WTC11 (cell line): ENCODE results near the gene PRB4.

Source experiments
- CREB1 ChIP-seq: sonication (generic); formaldehyde crosslinking; IDR thresholded peaks from 2 replicates; pipeline ENCODE4 v1.8.0; 2023; ENCODE audit warnings: mild to moderate bottlenecking, missing genetic modification reagents
- ELF4 ChIP-seq: sonication (generic); formaldehyde crosslinking; IDR thresholded peaks from 2 replicates; pipeline ENCODE4 v1.8.1; 2022; ENCODE audit warnings: low read depth, mild to moderate bottlenecking, moderate library complexity, missing genetic modification reagents
- JUN ChIP-seq: sonication (generic); formaldehyde crosslinking; IDR thresholded peaks from 2 replicates; pipeline ENCODE4 v1.8.0; 2023; ENCODE audit warnings: mild to moderate bottlenecking, missing genetic modification reagents
- ZNF423 ChIP-seq: fragments of 250-450 bp; sonication (Bioruptor Pico); IDR thresholded peaks from 2 replicates; pipeline ENCODE4 v2.1.2; 2022; ENCODE audit warnings: mild to moderate bottlenecking, moderate library complexity
- TF ChIP-seq, protein P1 (sequence below): fragments of 200-600 bp; IDR thresholded peaks from 2 replicates; pipeline ENCODE4 v1.8.0; 2022; ENCODE audit warnings: antibody characterized with exemption
- TF ChIP-seq, protein P2 (sequence below): sonication (generic); formaldehyde crosslinking; IDR thresholded peaks from 2 replicates; pipeline ENCODE4 v1.8.1; 2023; ENCODE audit warnings: mild to moderate bottlenecking, missing genetic modification reagents, moderate library complexity

GRCh38 chr12:11344500-11344899 lies 34.3 kb upstream of the PRB4 start:
- TF ChIP-seq, protein P1, sequence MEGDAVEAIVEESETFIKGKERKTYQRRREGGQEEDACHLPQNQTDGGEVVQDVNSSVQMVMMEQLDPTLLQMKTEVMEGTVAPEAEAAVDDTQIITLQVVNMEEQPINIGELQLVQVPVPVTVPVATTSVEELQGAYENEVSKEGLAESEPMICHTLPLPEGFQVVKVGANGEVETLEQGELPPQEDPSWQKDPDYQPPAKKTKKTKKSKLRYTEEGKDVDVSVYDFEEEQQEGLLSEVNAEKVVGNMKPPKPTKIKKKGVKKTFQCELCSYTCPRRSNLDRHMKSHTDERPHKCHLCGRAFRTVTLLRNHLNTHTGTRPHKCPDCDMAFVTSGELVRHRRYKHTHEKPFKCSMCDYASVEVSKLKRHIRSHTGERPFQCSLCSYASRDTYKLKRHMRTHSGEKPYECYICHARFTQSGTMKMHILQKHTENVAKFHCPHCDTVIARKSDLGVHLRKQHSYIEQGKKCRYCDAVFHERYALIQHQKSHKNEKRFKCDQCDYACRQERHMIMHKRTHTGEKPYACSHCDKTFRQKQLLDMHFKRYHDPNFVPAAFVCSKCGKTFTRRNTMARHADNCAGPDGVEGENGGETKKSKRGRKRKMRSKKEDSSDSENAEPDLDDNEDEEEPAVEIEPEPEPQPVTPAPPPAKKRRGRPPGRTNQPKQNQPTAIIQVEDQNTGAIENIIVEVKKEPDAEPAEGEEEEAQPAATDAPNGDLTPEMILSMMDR: no peak
- TF ChIP-seq JUN: no peak
- no peak for TF ChIP-seq ELF4 (CRISPR knock-in tag)
- TF ChIP-seq, protein P2, sequence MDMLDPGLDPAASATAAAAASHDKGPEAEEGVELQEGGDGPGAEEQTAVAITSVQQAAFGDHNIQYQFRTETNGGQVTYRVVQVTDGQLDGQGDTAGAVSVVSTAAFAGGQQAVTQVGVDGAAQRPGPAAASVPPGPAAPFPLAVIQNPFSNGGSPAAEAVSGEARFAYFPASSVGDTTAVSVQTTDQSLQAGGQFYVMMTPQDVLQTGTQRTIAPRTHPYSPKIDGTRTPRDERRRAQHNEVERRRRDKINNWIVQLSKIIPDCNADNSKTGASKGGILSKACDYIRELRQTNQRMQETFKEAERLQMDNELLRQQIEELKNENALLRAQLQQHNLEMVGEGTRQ: no peak
- no peak for TF ChIP-seq CREB1 (CRISPR knock-in tag)
- no peak for TF ChIP-seq ZNF423 (CRISPR knock-in tag)
